Activated CD4-positive, alpha-beta T cell treated with anti-CD3 and anti-CD28 coated beads, Interleukin-2, amount 50 U/mL, for 4 hours (primary cell): Measurements from ENCODE around the gene MINK1.
"Not testable (repeated sequence)": the region's sequence is repeated elsewhere in the genome, so short reads cannot be mapped to it uniquely, and the experiment has no call there.

Experiments
- DNase-seq, 2 experiments: peaks; one replicate each; pipeline ENCODE4 v3.0.0-alpha.2; 2020

MINK1 gene

DNA sequence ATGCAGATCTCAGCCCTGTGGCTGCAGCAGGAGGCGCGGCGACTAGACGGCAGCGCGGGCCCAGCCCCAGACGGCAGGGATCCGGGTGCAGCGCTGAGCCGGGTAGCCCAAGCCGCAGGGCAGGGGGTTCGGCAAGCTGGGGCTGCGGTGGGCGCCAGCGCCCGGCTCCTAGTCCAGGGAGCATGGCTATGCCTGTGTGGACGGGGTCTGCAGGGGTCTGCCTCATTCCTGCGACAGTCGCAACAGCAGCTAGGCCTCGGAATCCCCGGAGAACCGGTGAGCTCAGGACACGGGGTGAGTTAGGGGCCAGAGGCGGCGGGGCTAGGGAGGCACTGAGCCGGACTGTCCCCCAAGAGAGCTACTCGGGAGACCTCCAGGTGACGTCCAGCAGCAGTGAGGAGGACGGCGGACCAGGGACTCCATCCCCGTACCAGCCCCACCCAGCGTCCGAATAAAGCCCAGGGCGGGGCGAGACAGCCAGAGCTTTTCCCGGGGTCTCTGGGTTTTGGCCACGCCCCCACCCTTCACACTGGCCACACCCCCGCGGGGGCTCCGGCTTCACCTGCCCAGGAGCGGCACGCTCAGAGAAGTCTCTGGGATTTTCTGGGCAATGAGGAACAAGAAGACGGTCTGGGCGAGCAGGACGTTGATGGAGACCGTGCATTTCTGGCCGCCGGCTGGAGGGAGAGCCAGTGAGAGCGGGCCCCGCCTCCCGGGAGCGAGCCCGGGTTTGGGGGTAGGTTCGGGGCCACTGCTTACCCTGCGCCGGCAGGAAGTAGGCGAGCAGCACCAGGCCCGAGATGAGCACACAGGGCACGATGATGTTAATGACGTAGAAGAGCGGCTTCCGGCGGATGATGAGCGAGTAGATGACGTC, 67.3 kb downstream of the MINK1 start:
- DNase-seq: peak; percentile 33

DNA sequence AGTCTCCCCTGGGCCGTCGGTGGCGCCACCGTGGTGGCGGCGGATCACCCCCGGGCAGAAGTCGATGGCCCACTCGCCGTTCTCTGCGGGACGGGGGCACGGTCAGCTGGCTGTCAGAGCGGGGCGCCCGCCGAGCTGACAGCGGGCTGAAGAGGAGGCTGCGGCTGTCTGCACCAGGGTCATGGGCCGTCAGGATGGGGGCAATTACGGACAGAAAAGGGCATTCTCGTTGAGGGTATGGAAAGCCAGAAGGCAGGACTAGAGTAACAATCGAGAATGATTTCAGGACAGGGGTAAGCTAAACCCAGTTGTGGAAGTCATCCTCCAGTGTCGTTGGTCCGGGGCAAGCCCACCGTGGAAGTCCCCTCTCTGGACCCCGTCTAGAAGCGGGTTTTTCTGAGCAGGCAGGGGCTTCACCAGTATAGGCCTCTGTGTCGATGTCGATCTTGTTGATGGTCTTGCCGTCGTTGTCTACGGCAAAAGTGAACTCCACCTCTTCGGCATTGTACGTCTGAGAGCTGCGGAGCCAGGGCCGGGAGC, 68.0 kb downstream of the MINK1 start:
- DNase-seq: no peak

DNA sequence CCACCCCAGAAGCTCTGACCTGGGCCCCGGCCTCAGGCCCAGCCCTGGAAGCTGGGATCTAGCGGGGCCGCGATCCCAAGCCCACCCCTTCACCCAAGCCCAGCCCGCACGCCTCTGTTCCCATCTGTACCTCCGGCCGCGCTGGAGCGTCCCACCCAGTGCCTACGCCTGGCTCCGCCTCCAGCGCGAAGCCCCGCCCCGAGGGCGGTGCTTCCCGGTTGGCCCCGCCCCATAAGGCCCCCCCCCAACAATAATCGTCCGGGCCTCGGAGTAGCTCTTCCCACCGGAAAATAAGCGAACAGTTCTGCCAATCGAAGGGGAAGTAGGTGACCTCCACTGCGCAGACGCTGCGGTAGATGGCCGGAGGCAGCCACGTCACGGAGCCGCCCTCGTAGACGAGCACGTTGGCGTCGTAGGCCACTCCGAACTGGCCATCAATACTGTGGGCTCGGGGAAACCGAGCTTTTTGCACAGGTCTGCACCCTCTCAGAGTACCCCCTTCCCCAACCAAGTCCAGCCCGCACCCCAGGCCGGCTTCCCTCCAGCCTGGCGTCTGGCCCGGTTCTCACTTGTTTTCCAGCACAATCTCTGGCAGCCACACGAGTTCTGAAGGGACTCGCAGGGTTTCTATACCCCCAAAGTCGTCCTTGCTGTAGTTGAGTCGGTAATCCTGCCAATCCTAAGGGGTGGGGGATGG, 68.7 kb downstream of the MINK1 start:
- no peak for DNase-seq

DNA sequence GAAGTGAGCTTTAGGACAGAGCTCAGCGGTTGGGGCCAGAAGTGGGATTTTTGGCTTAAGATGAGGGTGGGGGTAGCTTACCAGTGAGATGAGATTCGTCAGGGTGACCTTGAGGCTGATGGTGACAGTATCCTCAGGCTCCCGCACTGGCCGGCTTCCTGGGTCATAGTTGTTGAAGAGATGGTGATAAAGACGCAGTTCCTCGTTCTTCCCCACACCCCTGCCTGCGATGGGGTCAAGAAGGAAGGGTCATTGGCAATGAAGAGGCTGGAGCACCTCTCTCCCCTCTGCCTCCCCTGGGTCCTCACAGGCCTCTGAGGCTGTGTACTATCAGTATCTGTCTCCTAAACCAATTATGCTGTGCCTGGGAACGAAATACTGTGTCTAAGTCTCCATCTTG, 69.4 kb downstream of the MINK1 start:
- DNase-seq: no peak

DNA sequence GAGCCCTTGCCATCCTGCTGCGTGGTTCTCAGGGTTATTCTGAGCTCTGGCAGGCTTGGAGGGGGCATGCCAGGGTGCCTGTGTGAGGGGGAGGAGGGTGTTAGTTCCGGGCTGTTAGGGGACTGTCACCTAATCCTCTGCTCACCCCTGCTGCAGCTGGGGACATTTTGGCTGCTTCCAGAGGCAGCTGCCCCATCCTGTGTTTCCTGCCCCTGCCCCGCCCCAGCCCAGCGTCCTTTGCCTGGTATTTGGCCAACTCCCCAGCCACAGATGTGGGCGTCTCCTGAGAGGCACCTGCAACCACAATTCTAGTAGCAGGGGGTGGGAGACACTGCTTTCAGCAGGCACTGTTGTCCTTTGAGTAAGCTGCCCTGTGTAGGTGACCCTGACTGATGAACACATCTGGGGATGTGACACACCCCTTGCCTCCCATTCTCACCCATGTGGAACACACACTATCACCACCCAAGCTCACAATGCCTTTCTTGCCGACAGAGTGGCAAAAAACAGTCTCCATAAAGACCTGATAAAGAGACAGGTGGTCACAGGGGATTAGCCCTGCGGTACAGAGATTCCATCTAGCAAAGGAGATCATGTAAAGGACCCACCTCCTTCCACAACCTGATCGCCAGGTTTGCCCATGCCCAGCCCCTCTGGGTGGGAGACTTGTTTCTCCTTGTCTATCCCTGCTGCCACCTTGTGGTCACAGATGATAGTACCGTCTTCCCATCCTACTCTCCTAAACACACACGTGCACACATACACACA, 70.1 kb downstream of the MINK1 start, which contains the start of gene CHRNE:
CHRNE (minus strand) TSS at position 48 of the 768 bp plus-strand sequence; CDS start at position 13, 35 bp downstream.
- peak; percentile 71 to 73 for DNase-seq

DNA sequence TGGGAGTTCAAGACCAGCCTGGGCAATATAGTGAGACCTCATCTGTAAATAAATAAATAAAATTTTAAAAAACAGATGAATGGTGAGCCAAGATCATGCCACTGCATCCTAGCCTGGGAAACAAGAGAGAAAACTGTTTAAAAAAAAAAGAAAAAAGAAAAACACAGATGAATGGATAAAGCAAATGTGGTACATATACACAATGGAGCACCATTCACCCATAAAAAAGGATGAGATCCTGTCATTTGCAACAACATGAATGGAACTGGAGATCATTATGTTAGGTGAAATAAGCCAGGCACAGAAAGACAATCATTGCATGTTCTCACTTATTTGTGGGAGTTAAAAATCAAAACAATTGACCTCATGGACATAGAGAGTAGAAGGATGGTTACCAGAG, 73.5 kb downstream of the MINK1 start:
- DNase-seq: not testable (repeated sequence)

DNA sequence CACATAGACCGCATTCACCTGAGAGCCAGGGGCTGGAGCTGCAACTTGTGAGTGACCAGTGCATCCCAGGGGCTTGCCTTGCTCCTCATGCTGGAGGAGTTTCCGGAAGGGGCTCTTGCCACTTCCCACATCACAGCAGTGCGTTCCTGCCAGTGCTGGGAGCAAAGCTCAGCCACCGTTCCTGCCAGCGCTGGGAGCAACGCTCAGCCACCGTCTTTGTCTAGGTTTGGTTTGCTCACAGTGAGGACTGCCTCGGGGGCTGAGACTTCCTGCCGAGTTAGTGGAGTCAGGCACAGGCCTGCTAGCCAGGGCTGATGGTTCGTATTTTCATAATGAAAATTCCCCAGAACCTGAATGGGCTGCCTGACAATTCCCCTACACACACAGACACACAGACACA, 75.2 kb downstream of the MINK1 start:
- DNase-seq: no peak

DNA sequence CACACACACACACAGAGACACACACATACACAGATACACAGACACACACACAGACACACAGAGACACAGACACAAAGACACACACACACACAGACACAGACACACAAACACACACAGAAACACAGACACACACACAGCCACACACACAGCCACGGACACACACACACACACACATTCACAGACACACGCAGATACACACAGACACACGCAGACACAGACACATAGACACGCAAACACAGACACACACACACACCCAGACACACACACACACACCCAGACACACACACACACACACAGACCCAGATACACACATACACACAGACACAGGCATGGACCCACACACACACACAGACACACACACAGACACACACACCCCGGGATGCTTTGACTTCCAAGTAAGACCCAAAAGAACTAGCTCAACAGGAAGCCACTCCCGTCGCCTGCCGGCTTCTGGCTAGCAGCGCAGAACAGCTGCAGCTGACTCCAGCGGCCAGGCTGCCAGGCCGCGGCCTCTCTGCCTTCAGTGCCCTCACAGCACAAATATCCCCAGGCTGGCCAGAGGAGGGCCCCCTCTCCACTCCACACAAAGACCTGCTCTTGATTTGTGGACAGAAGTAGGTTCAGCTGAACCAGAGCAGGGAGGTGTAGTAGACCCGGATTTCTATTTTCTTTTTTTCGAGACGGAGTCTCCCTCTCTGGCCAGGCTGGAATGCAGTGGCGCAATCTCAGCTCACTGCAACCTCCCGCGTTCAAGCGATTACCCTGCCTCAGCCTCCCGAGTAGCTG, 75.8 kb downstream of the MINK1 start:
- peak; percentile 69 to 70 for DNase-seq

DNA sequence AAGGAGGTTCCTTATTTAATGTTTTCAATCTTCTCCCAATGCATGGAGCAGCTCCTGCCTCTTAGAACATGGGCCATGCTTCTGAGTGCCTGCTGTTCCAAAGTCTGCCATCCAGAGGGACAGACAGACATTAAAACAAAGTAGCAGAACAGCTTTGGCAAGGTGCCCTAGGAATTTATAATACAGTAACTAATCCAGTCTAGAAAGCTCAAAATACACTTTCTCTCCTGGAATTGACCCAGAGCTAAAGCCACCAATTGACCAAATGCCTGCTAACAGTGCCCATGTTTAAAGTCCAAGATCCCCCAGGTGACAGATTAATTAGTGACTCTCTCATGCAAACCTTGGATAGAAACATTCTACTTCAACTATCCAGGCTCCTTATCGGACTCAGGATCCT, 80.9 kb downstream of the MINK1 start:
- no peak for DNase-seq

DNA sequence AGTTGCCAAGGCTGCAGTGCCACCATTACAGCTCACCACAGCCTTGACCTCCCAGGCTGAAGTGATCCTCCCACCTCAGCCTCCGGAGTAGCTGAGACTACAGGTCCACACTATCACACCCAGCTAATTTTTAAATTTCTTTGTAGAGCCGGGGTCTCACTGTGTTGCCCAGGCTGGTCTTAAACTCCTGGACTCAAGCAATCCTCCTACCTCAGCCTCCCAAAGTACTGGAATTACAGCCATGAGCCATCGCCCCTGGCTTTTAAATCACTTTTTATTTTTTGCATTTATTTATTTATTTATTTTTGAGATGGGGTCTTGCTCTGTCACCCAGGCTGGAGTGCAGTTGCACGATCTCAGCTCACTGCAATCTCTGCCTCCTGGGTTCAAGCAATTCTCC, 81.4 kb downstream of the MINK1 start:
- DNase-seq: not testable (repeated sequence)

DNA sequence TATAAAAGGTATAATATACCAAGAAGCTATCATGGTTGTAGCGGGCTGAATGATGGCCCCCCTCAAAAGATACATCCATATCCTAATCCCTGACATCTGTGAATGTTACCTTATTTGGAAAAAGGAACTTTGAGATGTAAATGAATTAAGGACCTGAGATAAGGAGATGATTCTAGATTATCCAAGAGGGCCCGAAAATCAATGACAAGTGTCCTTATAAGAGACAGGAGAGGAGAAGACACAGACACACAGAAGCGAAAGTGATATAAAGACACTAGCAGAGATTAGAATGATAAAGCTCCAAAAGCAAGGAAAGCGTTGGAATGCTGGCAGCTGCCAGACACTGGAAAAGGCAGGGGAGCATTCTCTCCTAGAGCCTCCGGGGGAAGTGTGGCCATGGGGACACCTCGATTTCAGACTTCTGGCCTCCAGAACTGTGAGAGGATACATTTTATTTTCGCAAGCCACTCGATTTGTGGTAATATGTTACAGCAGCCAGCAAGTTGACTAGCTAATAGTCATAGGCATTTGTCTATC, 86.4 kb downstream of the MINK1 start:
- no peak for DNase-seq

DNA sequence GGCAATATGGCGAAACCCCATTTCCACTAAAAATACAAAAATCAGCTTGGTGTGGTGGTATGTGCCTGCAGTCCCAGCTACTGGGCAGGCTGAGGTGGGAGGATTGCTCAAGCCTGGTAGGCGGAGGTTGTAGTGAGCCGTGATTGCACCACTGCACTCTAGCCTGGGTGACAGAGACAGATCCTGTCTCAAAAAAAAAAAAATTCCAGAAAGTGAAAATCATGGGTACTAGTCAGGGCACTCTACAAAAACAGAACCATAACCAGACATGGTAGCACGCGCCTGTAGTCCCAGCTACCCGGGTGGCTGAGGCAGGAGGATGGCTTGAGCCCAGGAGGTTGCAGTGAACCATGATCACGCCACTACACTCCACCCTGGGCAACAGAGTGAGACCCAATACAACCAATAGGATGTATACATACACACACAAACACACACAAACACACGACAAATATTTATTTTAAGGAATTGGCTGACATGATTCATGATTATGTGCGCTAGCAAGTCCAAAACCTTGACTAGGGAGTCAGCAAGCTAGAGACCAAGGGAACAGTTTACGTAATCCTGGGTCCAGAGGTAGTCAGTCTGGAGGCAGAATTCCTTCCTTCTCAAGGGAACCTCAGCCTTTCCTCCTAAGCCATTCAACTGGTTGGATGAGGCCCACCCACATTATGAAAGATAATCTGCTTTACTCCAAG, 87.4 kb downstream of the MINK1 start:
- DNase-seq: no peak

DNA sequence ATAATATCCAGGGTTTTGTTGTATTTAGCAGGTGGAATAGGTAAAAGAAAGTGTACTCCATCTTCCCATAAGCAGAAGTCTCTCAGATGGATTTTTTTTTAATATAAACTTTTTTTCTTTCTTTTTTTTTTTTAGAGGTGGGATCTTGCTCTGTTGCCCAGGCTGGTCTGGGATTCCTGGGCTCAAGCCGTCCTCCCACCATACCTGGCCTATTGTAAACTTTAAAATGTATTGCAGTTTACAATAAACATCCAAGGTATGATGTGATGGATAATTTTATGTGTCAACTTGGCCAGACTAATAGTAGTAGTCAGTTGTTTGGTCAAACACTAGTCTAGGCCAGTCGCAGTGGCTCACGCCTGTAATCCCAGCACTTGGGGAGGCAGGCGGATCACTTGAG, 88.2 kb downstream of the MINK1 start:
- DNase-seq: no peak

DNA sequence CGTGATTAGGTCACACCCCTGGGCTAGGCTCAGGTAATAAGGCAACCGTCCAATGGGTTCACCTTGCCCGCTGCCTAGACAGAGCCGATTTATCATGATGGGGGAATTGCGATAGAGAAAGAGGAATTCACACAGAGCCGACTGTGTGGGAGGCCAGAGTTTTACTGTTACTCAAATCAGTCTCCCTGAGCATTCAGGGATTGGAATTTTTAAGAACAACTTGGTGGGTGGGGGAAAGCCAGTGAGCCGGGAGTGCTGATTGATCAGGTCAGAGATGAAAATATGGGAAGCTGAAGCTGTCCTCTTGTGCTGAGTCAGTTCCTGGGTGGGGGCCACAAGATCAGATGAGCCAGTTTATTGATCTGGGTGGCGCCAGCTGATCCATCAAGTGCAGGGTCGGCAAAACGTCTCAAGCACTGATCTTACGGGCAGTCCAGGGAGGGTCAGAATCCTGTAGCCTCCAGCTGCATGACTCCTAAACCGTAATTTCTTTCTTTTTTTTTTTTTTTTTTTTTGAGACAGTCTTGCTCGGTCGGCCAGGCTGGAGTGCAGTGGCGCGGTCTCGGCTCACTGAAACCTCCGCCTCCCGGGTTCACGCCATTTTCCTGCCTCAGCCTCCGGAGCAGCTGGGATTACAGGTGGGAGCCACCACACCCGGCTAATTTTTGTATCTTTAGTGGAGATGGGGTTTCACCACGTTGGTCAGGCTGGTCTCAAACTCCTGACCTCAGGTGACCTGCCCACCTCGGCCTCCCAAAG, 93.6 kb downstream of the MINK1 start:
- DNase-seq: not testable (repeated sequence)

DNA sequence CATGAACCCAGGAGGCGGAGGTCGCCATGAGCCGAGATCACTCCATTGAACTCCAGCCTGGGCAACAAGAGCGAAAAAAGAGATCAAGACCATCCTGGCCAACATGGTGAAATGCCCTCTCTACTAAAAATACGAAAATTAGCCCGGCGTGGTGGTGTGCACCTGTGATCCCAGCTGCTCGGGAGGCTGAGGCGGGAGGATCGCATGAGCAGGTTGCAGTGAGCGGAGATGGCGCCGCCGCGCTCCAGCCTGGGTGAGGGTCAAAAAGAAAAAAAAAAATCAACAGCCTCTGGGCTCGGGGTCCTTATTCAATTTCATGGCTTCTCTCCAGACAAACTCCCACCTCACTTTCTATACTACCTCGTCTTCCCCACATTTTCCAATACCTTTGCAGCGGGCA, 95.7 kb downstream of the MINK1 start:
- no peak for DNase-seq

DNA sequence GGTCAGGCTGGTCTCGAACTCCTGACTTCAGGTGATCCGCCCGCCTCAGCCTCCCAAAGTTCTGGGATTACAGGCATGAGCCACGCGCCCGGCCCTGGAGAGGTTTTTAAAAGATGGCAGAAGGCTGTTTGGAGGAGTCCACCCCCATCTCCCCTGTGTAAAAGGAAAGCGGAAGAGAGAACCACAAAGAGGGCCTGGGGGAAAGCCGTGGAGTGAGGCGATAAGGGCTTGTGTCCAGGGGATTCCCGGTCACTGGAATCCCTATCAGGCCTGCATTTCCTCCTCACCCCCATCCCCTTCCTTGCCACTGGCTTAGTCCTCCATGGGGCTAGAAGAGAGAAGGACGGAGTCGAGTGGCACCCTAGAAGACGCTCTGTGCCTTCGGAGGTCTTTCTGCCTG, 98.8 kb downstream of the MINK1 start, which contains the start of gene GP1BA:
GP1BA (plus strand) TSS at position 315 of the 400 bp plus-strand sequence. CDS start 328 bp downstream, outside the sequence.
- no peak for DNase-seq

DNA sequence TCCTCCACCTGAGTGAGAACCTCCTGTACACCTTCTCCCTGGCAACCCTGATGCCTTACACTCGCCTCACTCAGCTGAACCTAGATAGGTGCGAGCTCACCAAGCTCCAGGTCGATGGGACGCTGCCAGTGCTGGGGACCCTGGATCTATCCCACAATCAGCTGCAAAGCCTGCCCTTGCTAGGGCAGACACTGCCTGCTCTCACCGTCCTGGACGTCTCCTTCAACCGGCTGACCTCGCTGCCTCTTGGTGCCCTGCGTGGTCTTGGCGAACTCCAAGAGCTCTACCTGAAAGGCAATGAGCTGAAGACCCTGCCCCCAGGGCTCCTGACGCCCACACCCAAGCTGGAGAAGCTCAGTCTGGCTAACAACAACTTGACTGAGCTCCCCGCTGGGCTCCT, 99.6 kb downstream of the MINK1 start:
- DNase-seq: no peak

DNA sequence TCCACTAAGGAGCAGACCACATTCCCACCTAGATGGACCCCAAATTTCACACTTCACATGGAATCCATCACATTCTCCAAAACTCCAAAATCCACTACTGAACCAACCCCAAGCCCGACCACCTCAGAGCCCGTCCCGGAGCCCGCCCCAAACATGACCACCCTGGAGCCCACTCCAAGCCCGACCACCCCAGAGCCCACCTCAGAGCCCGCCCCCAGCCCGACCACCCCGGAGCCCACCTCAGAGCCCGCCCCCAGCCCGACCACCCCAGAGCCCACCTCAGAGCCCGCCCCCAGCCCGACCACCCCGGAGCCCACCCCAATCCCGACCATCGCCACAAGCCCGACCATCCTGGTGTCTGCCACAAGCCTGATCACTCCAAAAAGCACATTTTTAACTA, 100.5 kb downstream of the MINK1 start:
- no peak for DNase-seq

DNA sequence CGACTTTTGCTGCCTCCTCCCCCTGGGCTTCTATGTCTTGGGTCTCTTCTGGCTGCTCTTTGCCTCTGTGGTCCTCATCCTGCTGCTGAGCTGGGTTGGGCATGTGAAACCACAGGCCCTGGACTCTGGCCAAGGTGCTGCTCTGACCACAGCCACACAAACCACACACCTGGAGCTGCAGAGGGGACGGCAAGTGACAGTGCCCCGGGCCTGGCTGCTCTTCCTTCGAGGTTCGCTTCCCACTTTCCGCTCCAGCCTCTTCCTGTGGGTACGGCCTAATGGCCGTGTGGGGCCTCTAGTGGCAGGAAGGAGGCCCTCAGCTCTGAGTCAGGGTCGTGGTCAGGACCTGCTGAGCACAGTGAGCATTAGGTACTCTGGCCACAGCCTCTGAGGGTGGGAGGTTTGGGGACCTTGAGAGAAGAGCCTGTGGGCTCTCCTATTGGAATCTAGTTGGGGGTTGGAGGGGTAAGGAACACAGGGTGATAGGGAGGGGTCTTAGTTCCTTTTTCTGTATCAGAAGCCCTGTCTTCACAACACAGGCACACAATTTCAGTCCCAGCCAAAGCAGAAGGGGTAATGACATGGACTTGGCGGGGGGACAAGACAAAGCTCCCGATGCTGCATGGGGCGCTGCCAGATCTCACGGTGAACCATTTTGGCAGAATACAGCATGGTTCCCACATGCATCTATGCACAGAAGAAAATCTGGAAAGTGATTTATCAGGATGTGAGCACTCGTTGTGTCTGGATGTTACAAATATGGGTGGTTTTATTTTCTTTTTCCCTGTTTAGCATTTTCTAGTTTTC, 101.2 kb downstream of the MINK1 start:
- DNase-seq: no peak

DNA sequence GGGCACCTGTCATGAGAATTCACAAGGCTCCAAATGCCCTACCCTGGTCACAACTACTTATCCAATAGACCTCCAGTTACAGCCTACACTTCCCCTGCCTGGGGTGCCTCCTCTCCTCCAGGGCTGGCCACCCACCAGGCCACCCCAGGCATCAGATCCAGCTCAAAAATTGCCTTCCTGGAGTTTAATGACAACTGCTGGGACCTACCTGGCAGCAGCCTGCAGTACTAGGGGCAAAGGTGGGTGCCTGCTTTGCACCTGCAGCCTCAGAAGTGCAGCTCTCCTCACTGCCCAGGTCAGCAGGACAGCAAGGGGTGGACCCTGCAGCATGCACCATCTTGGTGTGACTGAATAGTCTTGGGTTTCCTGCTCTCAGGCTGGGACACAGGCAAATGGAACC, 102.5 kb downstream of the MINK1 start:
- DNase-seq: no peak
